GM19468 (cell line): ENCODE results near the gene RAD51B.

Experiments used
- ATAC-seq: cut with Tn5 transposase; IDR thresholded peaks from one replicate; pipeline ENCODE4 v1.9.1; 2021; ENCODE audit warnings: mild to moderate bottlenecking, moderate library complexity, moderate number of reproducible peaks; ENCODE audit not compliant: unreplicated experiment; ENCODE audit errors: extremely low read depth

Gene RAD51B

GRCh38 chr14:68306265-68306933, 486.8 kb downstream of the RAD51B start:
- ATAC-seq: peak; percentile 50

GRCh38 chr14:68306934-68307789, 487.6 kb downstream of the RAD51B start:
- ATAC-seq: no peak

GRCh38 chr14:68307790-68308168, 488.2 kb downstream of the RAD51B start:
- no peak for ATAC-seq

GRCh38 chr14:68308726-68309520, 489.3 kb downstream of the RAD51B start:
- ATAC-seq: no peak

- ATAC-seq: no peak
Measured at GRCh38 chr14:68309616-68310015, 490.0 kb downstream of the RAD51B start.

GRCh38 chr14:68312300-68312699, 492.7 kb downstream of the RAD51B start:
- ATAC-seq: no peak

- ATAC-seq: peak; percentile 78
Measured at GRCh38 chr14:68312884-68313610, 493.5 kb downstream of the RAD51B start.

GRCh38 chr14:68314642-68315041, 495.1 kb downstream of the RAD51B start:
- ATAC-seq: no peak

- ATAC-seq: no peak
Measured at GRCh38 chr14:68315081-68315480, 495.5 kb downstream of the RAD51B start.

- no peak for ATAC-seq
Measured at GRCh38 chr14:68316078-68316868, 496.7 kb downstream of the RAD51B start.

GRCh38 chr14:68317239-68317638, 497.7 kb downstream of the RAD51B start:
- ATAC-seq: no peak

- no peak for ATAC-seq
Measured at GRCh38 chr14:68318828-68319227, 499.2 kb downstream of the RAD51B start.

- ATAC-seq: no peak
Measured at GRCh38 chr14:68320495-68320894, 500.9 kb downstream of the RAD51B start.

- ATAC-seq: no peak
Measured at GRCh38 chr14:68322940-68323620, 503.5 kb downstream of the RAD51B start.

GRCh38 chr14:68325267-68325807, 505.8 kb downstream of the RAD51B start:
- no peak for ATAC-seq

- ATAC-seq: no peak
Measured at GRCh38 chr14:68327231-68327630, 507.7 kb downstream of the RAD51B start.

- no peak for ATAC-seq
Measured at GRCh38 chr14:68328509-68328908, 508.9 kb downstream of the RAD51B start.

GRCh38 chr14:68331426-68331825, 511.8 kb downstream of the RAD51B start:
- no peak for ATAC-seq

- no peak for ATAC-seq
Measured at GRCh38 chr14:68331991-68332390, 512.4 kb downstream of the RAD51B start.
